Measurements from ENCODE around the gene ALDH3B2.

DNA sequence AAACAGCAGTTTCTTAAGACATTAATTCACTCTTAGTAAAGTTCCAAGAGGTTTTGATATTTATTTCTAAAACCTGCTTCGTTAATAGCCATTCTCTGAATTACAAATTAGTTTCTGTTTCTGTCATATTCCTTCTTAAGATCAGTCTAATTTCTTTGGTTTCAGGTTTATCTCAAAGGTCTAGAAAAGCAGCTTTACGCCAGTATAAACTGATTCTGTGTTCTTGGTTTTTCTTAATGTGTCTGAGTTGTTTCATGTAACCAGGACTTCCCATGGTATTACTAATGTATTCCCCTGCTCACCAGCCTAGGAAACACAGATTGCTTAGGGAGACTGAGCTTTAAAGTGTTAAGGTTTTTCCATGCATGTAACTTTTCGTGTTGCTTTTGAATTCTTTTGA, 17.1 kb downstream of the ALDH3B2 start:
- TF ChIP-seq, protein P1, sequence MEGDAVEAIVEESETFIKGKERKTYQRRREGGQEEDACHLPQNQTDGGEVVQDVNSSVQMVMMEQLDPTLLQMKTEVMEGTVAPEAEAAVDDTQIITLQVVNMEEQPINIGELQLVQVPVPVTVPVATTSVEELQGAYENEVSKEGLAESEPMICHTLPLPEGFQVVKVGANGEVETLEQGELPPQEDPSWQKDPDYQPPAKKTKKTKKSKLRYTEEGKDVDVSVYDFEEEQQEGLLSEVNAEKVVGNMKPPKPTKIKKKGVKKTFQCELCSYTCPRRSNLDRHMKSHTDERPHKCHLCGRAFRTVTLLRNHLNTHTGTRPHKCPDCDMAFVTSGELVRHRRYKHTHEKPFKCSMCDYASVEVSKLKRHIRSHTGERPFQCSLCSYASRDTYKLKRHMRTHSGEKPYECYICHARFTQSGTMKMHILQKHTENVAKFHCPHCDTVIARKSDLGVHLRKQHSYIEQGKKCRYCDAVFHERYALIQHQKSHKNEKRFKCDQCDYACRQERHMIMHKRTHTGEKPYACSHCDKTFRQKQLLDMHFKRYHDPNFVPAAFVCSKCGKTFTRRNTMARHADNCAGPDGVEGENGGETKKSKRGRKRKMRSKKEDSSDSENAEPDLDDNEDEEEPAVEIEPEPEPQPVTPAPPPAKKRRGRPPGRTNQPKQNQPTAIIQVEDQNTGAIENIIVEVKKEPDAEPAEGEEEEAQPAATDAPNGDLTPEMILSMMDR (IDR thresholded peaks at IDR 0.05), result no peak
- TF ChIP-seq EZH2 (IDR thresholded peaks at IDR 0.05; ENCODE audit: borderline replicate concordance, insufficient read depth, low read depth, low read length, poor library complexity, severe bottlenecking), result no peak
